ENCODE results near the gene KIAA1217. TPM values are rescaled to one million over a fixed set of nuclear protein-coding genes. Genes with fewer than 3 reads are reported as not detected.

Gene KIAA1217
- total and polyA plus RNA-seq, 2 of the 8 experiments (the other 6 are each of a cell fraction or from before 2014, with no cell fraction given), result 4.5 to 15.6 TPM

DNA sequence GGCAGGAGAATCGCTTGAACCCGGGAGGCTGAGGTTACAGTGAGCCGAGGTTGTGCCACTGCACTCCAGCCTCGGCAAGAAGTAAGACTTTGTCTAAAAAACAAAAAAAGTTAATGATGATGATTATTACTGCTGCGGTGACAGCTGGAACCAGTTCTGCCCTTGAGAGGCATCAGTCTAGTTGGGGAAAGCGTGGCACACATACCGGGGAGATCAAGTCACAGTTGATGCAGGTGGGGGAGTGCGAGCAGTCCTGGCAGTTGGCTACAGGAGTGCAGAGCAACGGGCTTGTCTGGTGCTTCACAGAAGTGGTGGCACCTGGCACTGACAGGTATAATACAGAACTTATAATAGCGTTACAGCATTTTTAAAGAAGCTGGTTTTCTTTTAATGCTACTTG lies 341.7 kb downstream of the KIAA1217 start:
- POLR2A ChIA-PET (ENCODE audit: partially characterized antibody), result interaction anchor here (1.1 kb wide), 1 partner anchor 118 kb away, joined by 3 read pairs; no protein-coding TSS in a partner anchor
- no peak for FAIRE-seq
- H3K79me2 ChIP-seq (ENCODE audit: control insufficient read depth in 1 of 2, insufficient read depth in 2 of 2, low read length in 2 of 2), result no peaks in the 10 kb centered on the region
- no peak overlapping the region for H4K91ac ChIP-seq (replicated peaks; ENCODE audit: insufficient read length, low read length)
- no peak overlapping the region for H3K27ac ChIP-seq (ENCODE audit: low read depth, low read length)
- H3K18ac ChIP-seq (ENCODE audit: extremely low read depth, low read length), result no peak overlapping the region
- no peak overlapping the region for H2BK5ac ChIP-seq (ENCODE audit: low read depth, low read length)
- H3K79me1 ChIP-seq (ENCODE audit: low read depth, low read length), result no peaks in the 10 kb centered on the region
- no peaks in the 10 kb centered on the region; a peak in 1 of 8 replicates for H3K36me3 ChIP-seq (ENCODE audit: control insufficient read depth in 2 of 4, insufficient read depth in 4 of 4, low read length in 3 of 4)
- H4K5ac ChIP-seq (ENCODE audit: insufficient read length, low read depth, low read length), result no peak overlapping the region
- no peak overlapping the region for H2BK20ac ChIP-seq (ENCODE audit: low read length)
- CTCF ChIA-PET (ENCODE audit: partially characterized antibody), result interaction anchor here (0.6 to 2.5 kb wide), 4 partner anchors 10 to 556 kb away, joined by 3 to 16 read pairs (median 5); no protein-coding TSS in a partner anchor
- no peak overlapping the region for H3K4me3 ChIP-seq (ENCODE audit: extremely low read depth in 1 of 4, insufficient read depth in 2 of 4, low read depth in 3 of 4, low read length in 4 of 4)
- H3K4me2 ChIP-seq (ENCODE audit: insufficient read depth in 1 of 2, low read depth in 2 of 2, low read length in 2 of 2), result no peak overlapping the region
- H4K8ac ChIP-seq (ENCODE audit: extremely low read depth, insufficient read depth, low read length), result no peak overlapping the region
- no peaks in the 10 kb centered on the region for H3K27me3 ChIP-seq (replicated peaks in 1 of 4; ENCODE audit: control insufficient read depth in 3 of 4, extremely low read depth in 1 of 4, insufficient read depth in 3 of 4, low read length in 3 of 4)
- H4K20me1 ChIP-seq (replicated peaks in 1 of 2; ENCODE audit: control insufficient read depth in 1 of 2, insufficient read depth in 2 of 2, low read length in 2 of 2), result peaks cover 0 to 1% of the 10 kb centered on the region in 2 experiments
- no peaks in the 10 kb centered on the region for H3K9me3 ChIP-seq (ENCODE audit: insufficient read depth in 2 of 2, low read depth in 1 of 2, low read length in 1 of 2)
- H2AK5ac ChIP-seq (ENCODE audit: low read depth, low read length), result no peak overlapping the region
- no peak overlapping the region for H3K56ac ChIP-seq (replicated peaks; ENCODE audit: insufficient read length, low read depth, low read length)
- no peak overlapping the region for H2BK15ac ChIP-seq (ENCODE audit: low read length)
- no peak overlapping the region for H2BK12ac ChIP-seq (ENCODE audit: low read depth, low read length)
- TF ChIP-seq MAFK (IDR thresholded peaks at IDR 0.05; ENCODE audit: low read depth, low read length) (no peak), ATF2 (IDR thresholded peaks at IDR 0.05; ENCODE audit: low read length) (no peak), EP300 (IDR thresholded peaks at IDR 0.05; ENCODE audit: borderline replicate concordance in 1 of 2, low read depth in 2 of 2, low read length in 2 of 2) (no peak), PHF8 (conservative IDR thresholded peaks at IDR 0.05; ENCODE audit: low read depth, low read length) (no peak), CTCF (IDR thresholded peaks at IDR 0.05; ENCODE audit: control extremely low read depth in 1 of 3, insufficient read depth in 1 of 3, low read depth in 1 of 3, low read length in 3 of 3) (no peak), RNF2 (IDR thresholded peaks at IDR 0.05; ENCODE audit: borderline replicate concordance, low read depth, low read length, missing control alignments, poor library complexity, severe bottlenecking) (no peak)
- peaks cover 6 to 11% (median 7%) of the 10 kb centered on the region in 4 experiments; a peak in 6 of 7 replicates for H3K4me1 ChIP-seq (replicated peaks in 1 of 4; ENCODE audit: control insufficient read depth in 3 of 4, insufficient read depth in 4 of 4, low read length in 3 of 4)
- H2BK120ac ChIP-seq (replicated peaks; ENCODE audit: low read depth, low read length), result no peak overlapping the region
- H3K4ac ChIP-seq (replicated peaks; ENCODE audit: insufficient read length, low read depth, low read length), result no peak overlapping the region
- 0 out of 2 replicates have a peak, but pooled peaks cover 2% of the 10 kb centered on the region for H3K23me2 ChIP-seq (ENCODE audit: low read depth, low read length)
- no peak overlapping the region for H3K23ac ChIP-seq (ENCODE audit: insufficient read length)
- no peak overlapping the region for H2AFZ ChIP-seq (ENCODE audit: low read length)
- WGBS, 2 experiments (ENCODE audit: extremely low coverage in 1 of 2, insufficient coverage in 1 of 2, insufficient read length in 1 of 2, insufficient replicate concordance in 2 of 2, low coverage in 1 of 2, low lambda C conversion rate in 2 of 2, missing lambda C conversion rate in 1 of 2), result 94% methylated on average over 10 of the region's 10 CpGs; no CpG with 5 or more reads in 1 of the 2 experiments
- DNase-seq (ENCODE audit: low read depth in 1 of 2, low spot score in 2 of 2), result no peak
- no peak overlapping the region for H3K9ac ChIP-seq (replicated peaks in 1 of 4; ENCODE audit: extremely low read depth in 1 of 4, low read depth in 3 of 4, low read length in 3 of 4)
- no peak overlapping the region for H3K14ac ChIP-seq (ENCODE audit: insufficient read length)

All from H1 (cell line).